Activated T-helper 1 cell treated with anti-CD3 and anti-CD28 coated beads, Interleukin-2, amount 50 U/mL, for 16 hours (primary cell): ENCODE data around the gene EDEM1.
"Not testable (repeated sequence)": the region's sequence is repeated elsewhere in the genome, so short reads cannot be mapped to it uniquely, and the experiment has no call there.

Source experiments
- DNase-seq, 2 donors: peaks; one replicate each; pipeline ENCODE4 v3.0.0-alpha.2; 2020; ENCODE audit warnings: low read depth in 1 of 2, low spot score in 1 of 2

EDEM1 gene

DNA sequence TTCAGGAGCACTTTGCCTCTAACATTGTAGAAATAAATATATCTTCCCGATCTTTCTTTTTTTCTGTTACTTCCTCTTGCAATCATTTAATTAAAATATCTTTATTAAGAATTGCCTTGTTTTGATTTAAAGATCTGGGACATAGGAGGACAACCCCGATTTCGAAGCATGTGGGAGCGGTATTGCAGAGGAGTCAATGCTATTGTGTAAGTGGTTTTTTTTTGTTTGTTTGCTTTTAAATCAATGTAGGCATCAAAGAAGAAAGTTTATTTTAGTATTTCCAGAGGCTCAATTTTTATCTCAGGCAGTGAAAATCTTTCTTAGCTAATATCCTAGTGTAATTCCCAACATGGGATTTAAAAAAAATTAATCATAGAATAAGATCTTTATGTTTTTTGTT is 15.5 kb upstream of the EDEM1 start:
- no peak for DNase-seq

GRCh38 chr3:5179036-5179435 is 8.5 kb upstream of the EDEM1 start:
- DNase-seq: not testable (repeated sequence)

DNA sequence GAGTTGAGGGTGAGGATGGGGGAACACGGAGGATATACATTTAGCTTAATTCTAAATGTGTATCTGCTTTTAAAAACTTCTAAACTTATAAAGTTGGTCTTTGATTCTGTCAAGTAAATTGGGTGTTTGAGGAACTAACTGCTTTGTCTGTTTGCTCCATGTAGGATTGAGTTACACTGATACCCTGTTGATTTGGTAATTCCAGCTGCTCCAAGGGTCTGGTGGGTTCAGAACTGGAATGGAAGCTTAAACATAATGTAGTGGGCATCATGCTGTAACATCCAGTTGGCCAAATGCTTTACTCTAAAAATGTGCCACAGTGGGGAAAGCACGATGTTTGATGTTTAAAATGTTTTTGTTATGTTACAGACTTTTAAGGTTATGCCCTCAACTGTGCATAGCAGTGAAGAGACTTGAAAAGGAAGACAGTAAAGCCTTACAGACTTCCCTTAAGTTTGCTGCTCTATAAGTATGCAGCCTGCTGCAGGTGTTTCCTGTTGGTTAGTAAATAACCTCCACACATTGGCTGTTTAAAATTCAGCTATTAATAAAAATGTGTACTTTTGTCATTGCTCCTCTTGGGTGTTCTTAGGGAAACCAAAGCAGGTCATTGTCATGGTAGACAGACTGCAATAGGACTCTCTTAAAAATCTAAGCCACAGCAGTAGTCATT is 5.9 kb upstream of the EDEM1 start:
- DNase-seq: no peak

DNA sequence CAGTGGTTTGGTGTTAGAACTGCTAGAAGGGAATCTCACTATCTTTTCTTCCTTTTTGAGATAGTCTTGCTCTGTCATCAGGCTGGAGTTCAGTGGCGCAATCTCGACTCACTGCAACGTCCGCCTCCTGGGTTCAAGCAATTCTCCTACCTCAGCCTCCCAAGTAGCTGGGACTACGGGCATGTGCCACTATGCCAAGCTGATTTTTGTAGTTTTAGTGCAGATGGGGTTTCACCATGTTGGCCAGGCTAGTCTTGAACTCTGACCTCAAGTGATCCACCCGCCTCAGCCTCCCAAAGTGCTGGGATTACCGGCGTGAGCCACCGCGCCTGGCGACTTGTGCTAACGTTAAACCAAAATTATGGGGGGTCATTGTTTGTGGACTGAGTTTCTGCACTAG is 3.8 kb upstream of the EDEM1 start:
- not testable (repeated sequence) for DNase-seq

- DNase-seq: no peak
These were observed 3.0 kb upstream of the EDEM1 start for GRCh38 chr3:5184499-5184898.

GRCh38 chr3:5185093-5185673 is 2.3 kb upstream of the EDEM1 start:
- no peak for DNase-seq

- DNase-seq: no peak
These were observed 1.2 kb upstream of the EDEM1 start for GRCh38 chr3:5186089-5186857.

DNA sequence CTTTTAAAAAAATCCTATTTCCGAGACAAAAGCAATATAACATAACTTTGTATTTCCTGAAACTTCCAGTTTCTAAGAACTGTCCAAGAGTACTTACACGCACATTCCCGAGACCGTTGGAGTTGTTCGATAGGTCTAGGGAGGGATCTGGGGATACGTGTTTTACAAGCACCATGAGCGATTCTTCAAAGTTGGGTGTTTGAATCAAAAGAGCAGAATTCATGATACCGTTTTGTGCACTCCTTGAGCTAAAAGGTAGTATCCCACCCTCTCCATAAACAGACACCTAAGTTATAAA is 700 bp upstream of the EDEM1 start:
- no peak for DNase-seq

DNA sequence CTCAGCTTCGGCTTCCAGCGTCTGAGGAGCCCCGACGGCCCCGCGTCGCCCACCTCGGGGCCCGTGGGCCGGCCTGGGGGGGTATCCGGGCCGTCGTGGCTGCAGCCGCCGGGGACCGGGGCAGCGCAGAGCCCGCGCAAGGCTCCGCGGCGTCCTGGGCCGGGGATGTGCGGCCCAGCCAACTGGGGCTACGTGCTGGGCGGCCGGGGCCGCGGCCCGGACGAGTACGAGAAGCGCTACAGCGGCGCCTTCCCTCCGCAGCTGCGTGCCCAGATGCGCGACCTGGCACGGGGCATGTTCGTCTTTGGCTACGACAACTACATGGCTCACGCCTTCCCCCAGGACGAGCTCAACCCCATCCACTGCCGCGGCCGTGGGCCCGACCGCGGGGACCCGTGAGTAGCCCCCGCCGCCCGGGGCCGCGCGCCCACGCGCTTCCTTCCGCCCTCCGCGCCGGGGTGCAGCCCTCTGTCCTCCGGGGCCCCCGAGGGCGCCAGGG is 462 bp downstream of the EDEM1 start:
- peak; percentile 12 to 43 for DNase-seq

DNA sequence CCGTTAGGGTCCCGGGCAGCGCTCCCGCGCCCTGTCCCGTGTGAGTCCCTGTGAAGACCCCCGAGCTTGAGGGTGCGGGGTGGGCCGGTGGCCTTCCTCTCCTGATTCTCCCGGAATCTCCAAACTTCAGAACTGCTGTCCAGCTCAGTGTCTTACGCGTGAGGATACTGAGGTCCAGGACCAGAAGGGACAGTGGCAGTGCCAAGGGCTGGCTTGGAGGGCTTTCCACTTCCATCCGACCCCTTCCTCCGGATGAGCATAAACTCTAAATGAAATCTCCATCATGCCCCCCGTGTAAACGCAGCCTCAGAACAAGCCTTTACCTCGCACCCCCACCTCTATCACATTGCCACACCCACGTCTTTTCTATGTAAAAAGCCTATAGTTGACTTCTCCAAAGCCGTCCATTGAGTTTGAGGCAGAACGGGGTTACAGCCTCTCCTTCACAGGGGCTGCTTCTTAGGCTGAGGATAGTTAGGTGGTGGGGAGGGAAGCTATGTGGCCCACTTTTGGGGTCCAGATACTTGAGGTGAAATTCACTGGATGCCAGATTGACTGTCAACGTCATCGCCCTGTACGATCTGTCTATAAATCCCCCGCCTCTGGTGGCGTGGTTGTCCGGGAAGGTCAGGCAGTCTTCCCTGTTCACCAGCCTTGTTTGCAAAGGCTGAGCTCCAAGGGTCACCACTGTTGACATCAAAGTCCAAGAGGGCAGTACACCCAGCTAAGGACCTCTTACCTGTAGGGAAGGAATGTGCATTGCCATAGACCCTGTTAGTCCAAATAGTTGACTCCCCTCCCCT is 1.1 kb downstream of the EDEM1 start:
- DNase-seq: peak; percentile 11 to 38

- no peak for DNase-seq
These were observed 2.8 kb downstream of the EDEM1 start for GRCh38 chr3:5190147-5190791.

DNA sequence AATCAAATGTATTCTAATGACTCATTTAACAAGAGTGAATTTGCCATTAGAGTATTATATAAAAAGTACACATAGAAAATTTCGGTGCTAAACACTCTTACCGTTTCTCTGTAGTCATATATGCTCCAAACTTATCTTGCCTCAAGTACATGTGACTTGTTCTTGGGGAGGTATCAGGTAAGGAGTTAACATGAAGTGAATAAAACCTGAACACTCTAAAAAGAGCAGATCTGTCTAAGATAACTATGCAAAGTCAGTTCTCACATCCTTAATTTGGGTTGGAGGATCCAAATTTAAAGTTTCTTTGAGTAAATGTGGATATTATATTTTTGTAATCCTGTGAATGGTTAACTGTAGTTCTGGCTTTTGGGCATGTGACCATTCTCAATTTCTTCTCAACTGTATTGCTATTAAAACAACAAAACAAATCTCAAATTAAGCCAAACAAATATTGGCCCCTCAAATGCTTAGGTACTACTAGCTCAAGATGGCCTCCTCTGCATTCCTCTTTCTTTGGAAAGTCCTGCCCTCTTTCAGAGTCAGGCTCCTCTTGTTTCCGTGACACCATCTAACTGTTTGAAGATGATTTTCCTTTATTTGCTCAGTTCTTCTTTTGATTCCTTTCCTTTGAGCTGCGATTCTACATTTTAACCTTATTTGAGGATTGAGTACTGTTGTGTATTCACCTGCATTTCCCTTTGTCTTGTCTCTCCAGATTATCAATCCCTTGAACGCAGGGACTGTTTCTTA is 4.2 kb downstream of the EDEM1 start:
- DNase-seq: no peak

DNA sequence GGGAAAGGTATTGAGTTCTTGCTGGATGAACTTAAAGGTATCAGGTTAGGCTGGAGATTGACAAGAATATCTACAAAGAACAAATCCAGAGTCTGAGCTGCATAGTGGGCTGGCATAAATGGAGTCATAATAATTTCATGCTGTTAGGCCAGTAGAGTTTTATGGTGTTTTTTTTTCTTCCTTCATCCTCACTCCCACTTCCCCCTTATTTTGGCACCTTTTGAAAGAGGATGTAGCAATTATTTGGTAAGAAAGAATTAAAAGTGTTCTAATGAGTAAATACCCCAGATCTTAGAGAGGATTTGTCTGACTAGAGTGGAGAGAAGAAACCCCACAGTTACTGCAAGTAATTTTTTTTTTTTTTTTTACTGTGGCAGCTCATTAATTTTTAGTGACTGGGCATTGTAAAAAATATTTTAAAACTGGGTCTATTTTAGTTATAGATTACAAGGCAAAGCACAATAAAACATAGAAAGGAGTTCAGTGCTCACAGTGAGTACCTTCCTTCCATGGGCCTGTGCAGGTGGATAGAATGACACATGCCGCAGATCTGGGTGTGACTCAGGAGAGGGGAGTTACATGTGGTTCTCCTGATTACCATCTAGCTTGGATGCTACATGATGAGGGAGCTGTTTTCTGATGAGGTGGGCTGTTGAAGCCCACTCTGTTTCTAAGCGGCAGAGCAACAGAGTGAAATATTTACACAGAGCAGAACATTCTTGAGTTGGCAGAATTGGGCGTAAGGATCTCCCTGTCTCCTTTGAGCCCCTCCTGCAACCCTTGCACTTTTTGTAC is 5.3 kb downstream of the EDEM1 start:
- no peak for DNase-seq

DNA sequence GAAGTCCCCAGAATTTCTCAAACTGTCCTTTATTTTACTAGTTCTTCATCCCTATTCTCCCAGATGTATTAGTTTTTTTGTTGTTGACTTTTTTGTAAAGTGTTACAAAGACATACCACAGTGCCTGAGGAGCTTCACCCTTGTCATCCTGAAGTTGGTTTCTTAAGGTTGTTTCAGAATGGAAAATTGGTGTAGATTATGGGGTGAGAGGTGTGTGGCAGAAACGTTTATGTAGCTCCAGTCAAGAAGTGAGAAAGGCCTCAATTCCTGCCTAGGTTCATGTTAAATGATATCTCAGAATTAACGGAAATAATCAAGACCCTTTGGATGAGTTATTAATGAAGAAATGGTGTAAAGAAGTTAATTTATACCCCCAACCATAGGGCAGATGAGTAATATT is 6.8 kb downstream of the EDEM1 start:
- DNase-seq: no peak

DNA sequence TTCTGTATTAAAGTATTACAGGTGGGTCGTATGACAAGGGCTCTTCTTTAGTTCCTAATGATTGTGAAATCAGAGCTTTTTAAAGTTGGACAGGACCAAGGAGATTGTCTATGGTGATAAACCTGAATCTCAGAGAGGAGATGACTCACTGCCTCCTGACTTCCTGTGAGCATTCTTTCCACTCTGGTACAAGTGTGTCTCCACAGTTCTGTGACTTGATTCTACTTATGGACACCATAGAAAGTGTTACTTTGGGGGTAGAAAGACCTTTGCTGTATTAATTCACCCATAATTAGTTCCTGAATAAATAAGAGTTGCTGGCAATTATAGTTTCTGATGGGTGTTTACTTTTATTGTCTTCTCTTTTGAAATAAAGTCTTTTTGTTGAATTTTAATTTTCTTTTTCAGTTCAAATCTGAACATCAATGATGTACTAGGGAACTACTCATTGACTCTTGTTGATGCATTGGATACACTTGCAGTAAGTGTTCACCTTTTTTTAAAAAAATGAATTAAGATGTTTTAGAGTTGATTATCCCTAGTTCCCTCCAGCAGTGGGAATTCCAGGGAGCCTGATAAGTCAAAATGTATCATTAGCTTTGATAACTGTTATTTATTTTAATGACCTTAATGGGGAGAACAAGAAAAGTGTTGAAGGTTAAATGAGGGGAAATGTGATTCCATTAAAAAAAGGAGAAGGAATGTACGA is 7.4 kb downstream of the EDEM1 start:
- DNase-seq: no peak

- DNase-seq: no peak
These were observed 8.1 kb downstream of the EDEM1 start for GRCh38 chr3:5195605-5196004.

DNA sequence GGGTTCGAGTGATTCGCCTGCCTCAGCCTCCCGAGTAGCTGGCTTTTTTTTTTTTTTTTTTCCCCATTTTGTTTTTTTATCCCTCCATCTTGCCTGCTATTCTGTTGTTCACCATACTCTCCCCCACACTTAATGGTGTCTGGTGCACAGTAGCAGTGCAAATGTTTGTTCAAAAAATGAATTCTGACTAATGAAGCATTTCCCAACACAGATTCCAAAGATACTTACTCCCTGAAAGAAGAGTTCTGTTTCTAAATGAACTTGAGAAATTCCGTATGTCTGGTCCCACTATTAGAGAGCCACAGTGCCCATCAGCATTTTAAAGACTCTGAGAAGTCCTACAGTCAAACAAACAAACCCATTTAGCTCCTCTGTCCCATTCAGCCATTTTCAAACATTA is 9.5 kb downstream of the EDEM1 start:
- no peak for DNase-seq

DNA sequence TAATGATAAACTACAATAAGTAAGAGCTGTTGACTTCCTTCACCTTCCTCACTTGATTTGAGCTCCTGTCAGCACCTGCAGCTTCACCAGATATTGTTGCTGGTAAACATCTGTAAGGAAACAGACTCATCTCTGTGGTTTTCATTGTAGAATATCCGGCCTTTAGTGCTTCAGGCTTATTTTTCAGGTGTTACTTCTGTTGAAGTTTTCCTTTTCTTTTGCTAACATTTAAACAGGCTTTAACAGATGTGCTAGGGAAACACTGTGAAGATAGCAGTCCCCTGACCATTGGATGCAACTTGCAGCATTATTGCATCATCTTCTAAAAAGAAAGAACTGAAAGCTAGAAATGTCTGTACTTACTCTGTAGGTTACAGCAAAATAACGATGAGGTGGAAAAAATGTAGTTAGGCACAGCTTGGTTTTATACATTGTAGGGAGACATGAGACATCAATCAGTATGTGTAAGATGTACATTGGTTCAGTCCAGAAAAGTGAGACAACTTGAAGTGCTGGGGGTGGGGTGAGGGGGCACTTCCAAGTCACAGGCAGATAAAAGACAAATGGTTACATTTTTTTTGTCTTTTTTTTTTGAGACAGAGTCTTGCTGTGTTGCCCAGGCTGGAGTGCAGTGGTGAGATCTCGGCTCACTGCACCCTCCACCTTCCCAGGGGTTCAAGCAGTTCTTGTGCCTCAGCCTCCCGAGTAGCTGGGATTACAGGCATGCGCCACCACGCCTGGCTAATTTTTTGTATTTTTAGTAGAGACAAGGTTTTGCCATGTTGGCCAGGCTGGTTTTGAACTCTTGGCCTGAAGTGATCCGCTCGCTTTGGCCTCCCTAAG is 10.2 kb downstream of the EDEM1 start:
- no peak for DNase-seq
